K562 (cell line): Measurements from ENCODE around the gene MED29. TPM values are rescaled to one million over a fixed set of nuclear protein-coding genes. Genes with fewer than 3 reads are reported as not detected.

Experiments used
- ATAC-seq: fragments of 200-7000 bp; cut with Tn5 transposase; 3 replicates; pipeline ENCODE4 v1.9.1; 2020; ENCODE audit warnings: moderate library complexity
- BruUV-seq: library from RNA; stranded (reverse); fragments of 400-500 nt; replicated peaks from 2 replicates; lab custom pipeline; 2021; lab: Mats Ljungman, UMichigan
- CTCF ChIA-PET: fragments of 300-600 bp; formaldehyde crosslinking; extraction: SDS; loops from one replicate; lab custom pipeline; 2021; ENCODE audit warnings: low intra/inter-chr PET ratio; lab: Yijun Ruan, JAX
- POLR2A ChIA-PET: fragments of 300-600, 350-650 bp; sonication (Branson Sonifier 250); formaldehyde crosslinking; extraction: SDS; loops from one replicate; lab custom pipeline; 2021; ENCODE audit warnings: antibody characterized with exemption, inconsistent platforms; lab: Yijun Ruan, JAX
- DNase-seq, 4 experiments: peaks; one replicate each; pipeline versions ENCODE4 v3.0.0 to v3.0.0-alpha.2; 2011 to 2018; ENCODE audit warnings: low spot score in 3 of 4, mixed read lengths in 3 of 4; ENCODE audit errors: extremely low read depth in 1 of 4
- FAIRE-seq: peaks from 2 replicates; lab custom pipeline; 2011; peaks lifted over from hg19 to GRCh38; lab: Jason Lieb, UNC
- H2AFZ ChIP-seq: 2 replicates; pipeline ENCODE4 v1.6.0; 2011; ENCODE audit warnings: low read depth, low read length, control low read depth, inconsistent platforms
- H3K27ac ChIP-seq: fragments of 200-600 bp; 3 replicates; pipeline ENCODE4 v1.8.0; 2011; ENCODE audit warnings: low read depth, mild to moderate bottlenecking, control low read depth, inconsistent platforms, low read length, moderate library complexity, mixed read lengths; ENCODE audit errors: extremely low read depth
- H3K27me3 ChIP-seq, 2 experiments: fragments of 300-600 bp in 1 of 2; 2 replicates in 1 of 2; 3 replicates in 1 of 2; pipeline versions ENCODE4 v1.6.0 to v1.8.0; 2011; ENCODE audit warnings: inconsistent platforms in 2 of 2, low read length in 2 of 2, mild to moderate bottlenecking in 1 of 2, mixed read lengths in 1 of 2, moderate library complexity in 1 of 2; ENCODE audit not compliant: control insufficient read depth in 2 of 2, insufficient read depth in 2 of 2
- H3K36me3 ChIP-seq: fragments of 300-600 bp; 3 replicates; pipeline ENCODE4 v1.8.0; 2011; ENCODE audit warnings: mild to moderate bottlenecking, low read length, inconsistent platforms; ENCODE audit not compliant: control insufficient read depth, insufficient read depth
- H3K4me1 ChIP-seq, 2 experiments: fragments of 200-600 bp in 1 of 2; replicated peaks in 1 of 2; 2 replicates in 1 of 2; 3 replicates in 1 of 2; pipeline versions ENCODE4 v1.5.1 to v1.8.0; 2011; ENCODE audit warnings: inconsistent platforms in 2 of 2, low read length in 2 of 2, mild to moderate bottlenecking in 1 of 2, mixed read lengths in 1 of 2, moderate library complexity in 1 of 2; ENCODE audit not compliant: control insufficient read depth in 2 of 2, insufficient read depth in 2 of 2
- H3K4me2 ChIP-seq: 2 replicates; pipeline ENCODE4 v1.6.1; 2011; ENCODE audit warnings: low read length, control low read depth, inconsistent platforms, mixed read lengths; ENCODE audit not compliant: insufficient read depth
- H3K4me3 ChIP-seq: fragments of 200-600 bp; sonication (generic), shearing (Covaris generic); 2 replicates; pipeline ENCODE4 v1.5.1; 2016; ENCODE audit warnings: control low read depth, inconsistent platforms
- H3K79me2 ChIP-seq: fragments of 200-600 bp; 3 replicates; pipeline ENCODE4 v1.8.0; 2011; ENCODE audit warnings: low read length, inconsistent platforms; ENCODE audit not compliant: control insufficient read depth, insufficient read depth
- H3K9ac ChIP-seq, 2 experiments: 2 replicates each; pipeline versions ENCODE4 v1.6.0 to v1.6.1; 2011; ENCODE audit warnings: low read depth in 2 of 2, low read length in 2 of 2, control low read depth in 1 of 2, inconsistent platforms in 1 of 2, mild to moderate bottlenecking in 1 of 2, mixed read lengths in 1 of 2; ENCODE audit not compliant: insufficient read depth in 1 of 2
- H3K9me1 ChIP-seq: one replicate; pipeline ENCODE4 v1.6.0; 2011; ENCODE audit warnings: inconsistent platforms, mild to moderate bottlenecking, low read length, moderate library complexity; ENCODE audit not compliant: control insufficient read depth, insufficient read depth
- H3K9me3 ChIP-seq: replicated peaks from 2 replicates; pipeline ENCODE4 v1.5.1; 2011; ENCODE audit warnings: low read depth, low read length, inconsistent platforms; ENCODE audit not compliant: control insufficient read depth, insufficient read depth
- H4K20me1 ChIP-seq: replicated peaks from 2 replicates; pipeline ENCODE4 v1.6.1; 2011; ENCODE audit warnings: low read length, inconsistent platforms, mixed read lengths; ENCODE audit not compliant: control insufficient read depth, insufficient read depth
- CAMTA2 ChIP-seq: fragments of 250-450 bp; sonication (Bioruptor Pico); conservative IDR thresholded peaks from 2 replicates; pipeline ENCODE4 v1.5.1; 2022
- JUND ChIP-seq, 2 experiments: IDR thresholded peaks; 2 replicates in 1 of 2; 3 replicates in 1 of 2; pipeline ENCODE4 v1.6.1; 2011; ENCODE audit warnings: borderline replicate concordance in 2 of 2, low read depth in 2 of 2, low read length in 2 of 2, improper control_type of control experiment in 1 of 2, missing biosample characterization in 1 of 2, missing genetic modification characterization in 1 of 2, missing genetic modification reagents in 1 of 2
- MXI1 ChIP-seq: IDR thresholded peaks from 2 replicates; pipeline ENCODE4 v1.6.1; 2011; ENCODE audit warnings: low read depth, mild to moderate bottlenecking, improper control_type of control experiment, low read length
- PCBP1 ChIP-seq: fragments of 200-400 bp; formaldehyde crosslinking; IDR thresholded peaks from 2 replicates; pipeline ENCODE4 v1.6.1; 2018; ENCODE audit warnings: mild to moderate bottlenecking, low read depth, low read length; ENCODE audit not compliant: poor library complexity, severe bottlenecking
- TAL1 ChIP-seq: fragments of 450-650 bp; IDR thresholded peaks from 2 replicates; pipeline ENCODE4 v1.6.1; 2016; ENCODE audit warnings: mild to moderate bottlenecking
- TEAD4 ChIP-seq, 2 experiments: sonication (generic) in 1 of 2; formaldehyde crosslinking in 1 of 2; IDR thresholded peaks; 2 replicates each; pipeline versions ENCODE4 v1.6.1 to v1.8.0; 2012 to 2022; ENCODE audit warnings: borderline replicate concordance in 1 of 2, inconsistent platforms in 1 of 2, low read length in 1 of 2, mild to moderate bottlenecking in 1 of 2, missing genetic modification reagents in 1 of 2
- TRIM24 ChIP-seq, 2 experiments: fragments of 450-650 bp; IDR thresholded peaks; 2 replicates each; pipeline ENCODE4 v1.6.1; 2016
- ZBTB7A ChIP-seq: IDR thresholded peaks from 2 replicates; pipeline ENCODE4 v1.6.1; 2011; ENCODE audit warnings: low read depth, mild to moderate bottlenecking, low read length, moderate library complexity, borderline replicate concordance; ENCODE audit not compliant: control insufficient read depth
- ZFP36 ChIP-seq: fragments of 150-350 bp; IDR thresholded peaks from 2 replicates; pipeline ENCODE4 v1.6.1; 2018; ENCODE audit warnings: low read length, low read depth; ENCODE audit not compliant: partially characterized antibody
- ZNF41 ChIP-seq: fragments of 250-450 bp; sonication (Bioruptor Pico); conservative IDR thresholded peaks from 2 replicates; pipeline ENCODE4 v1.4.0; 2020; ENCODE audit warnings: mild to moderate bottlenecking
- WGBS: fragments of 100-300 bp; shearing (Covaris generic); methylation state at CpG from one replicate; pipeline ENCODE4 v1.1.6; 2016; ENCODE audit warnings: low coverage, mixed read lengths; ENCODE audit not compliant: insufficient coverage; ENCODE audit errors: missing lambda C conversion rate; 5-methylcytosine and 5-hydroxymethylcytosine counted together
- in situ Hi-C: fragments of 300-500 bp; cut with MboI; formaldehyde crosslinking; loops from 4 replicates; pipeline ENCODE4 v1.15.0; 2018; ENCODE audit warnings: inconsistent platforms, mixed read lengths
- intact Hi-C: fragments of 100-400 bp; cut with micrococcal nuclease; formaldehyde crosslinking; loops from 2 replicates; pipeline ENCODE4 v1.14.2; 2022
- polyA plus RNA-seq, 8 experiments: library from polyadenylated mRNA; depleted of rRNA in 4 of 8; stranded (reverse) in 5 of 8; unstranded in 3 of 8; fragments of >200 nt; fragmentation: Nextera tagmentation in 2 of 8; fragmentation: Illumina TruSeq in 1 of 8; extraction: Ambion mirVana in 2 of 8; extraction: Trizol in 1 of 8; gene quantifications; 2 replicates each; pipeline versions ENCODE4 v1.2.1 to v1.2.3, GENCODE V29; 2011 to 2014; ENCODE audit warnings: inconsistent platforms in 1 of 8, missing spikeins in 1 of 8
- total RNA-seq, 7 experiments: library from RNA; depleted of rRNA in 6 of 7; stranded (reverse); fragments of >200 nt in 6 of 7; fragmentation: Illumina TruSeq in 2 of 7; extraction: Trizol in 2 of 7; gene quantifications; 2 replicates each; pipeline versions ENCODE4 v1.2.1 to v1.2.3, GENCODE V29; 2011 to 2021; ENCODE audit warnings: low replicate concordance in 1 of 7
- TF ChIP-seq, protein P1 (sequence below): fragments of 450-650 bp; IDR thresholded peaks from 2 replicates; pipeline ENCODE4 v1.6.1; 2017; ENCODE audit warnings: antibody characterized with exemption, mild to moderate bottlenecking
- TF ChIP-seq, protein P2 (sequence below): fragments of 250-450 bp; sonication (Bioruptor Pico); IDR thresholded peaks from 2 replicates; pipeline ENCODE4 v1.4.0; 2020; ENCODE audit warnings: mild to moderate bottlenecking, moderate library complexity
- TF ChIP-seq, protein P3 (sequence below): sonication (generic); formaldehyde crosslinking; IDR thresholded peaks from 2 replicates; pipeline ENCODE4 v1.5.0; 2020; ENCODE audit warnings: missing genetic modification reagents

Gene MED29
- total and polyA plus RNA-seq, 9 of the 15 experiments (the other 6 are each of a cell fraction or from before 2014, with no cell fraction given), result 1.8 to 22.6 (median 12.4) TPM

DNA sequence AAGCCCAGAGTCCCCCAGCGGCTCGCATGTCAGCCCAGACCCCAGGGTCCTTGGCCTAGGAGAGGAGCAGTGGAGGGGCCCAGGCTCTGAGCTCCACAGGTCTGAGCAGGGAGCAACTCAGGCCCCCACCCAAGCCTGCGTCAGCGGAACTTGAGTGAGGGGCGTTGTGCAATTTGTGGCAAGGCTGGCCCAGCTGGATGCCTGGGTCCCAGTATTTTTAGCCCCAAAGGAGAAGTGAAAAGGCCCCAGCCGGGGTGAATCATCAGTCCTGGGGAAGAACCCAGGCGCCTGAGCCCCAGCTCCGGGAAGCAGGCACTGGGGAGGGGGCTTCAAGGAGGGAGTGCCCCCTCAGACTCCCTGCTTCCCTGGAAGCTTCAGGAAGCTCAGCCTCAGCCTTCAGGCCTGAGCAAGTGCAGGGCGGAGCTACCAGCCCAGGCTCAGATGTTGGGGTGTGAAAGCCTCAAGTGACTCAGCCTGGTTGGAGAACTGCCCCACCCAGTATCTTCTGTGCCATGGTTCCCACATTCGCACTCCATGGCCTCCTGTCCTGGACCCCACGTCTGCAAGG lies 7.2 kb downstream of the MED29 start:
- ChIA-PET POLR2A (interaction anchor here (0.5 to 1.8 kb wide), 16 partner anchors 8 to 532 kb away, joined by 3 to 12 read pairs (median 4); partner anchors contain the start of genes RPS16, SAMD4B, SUPT5H and TIMM50), CTCF (interaction anchor here (4.4 kb wide), 1 partner anchor 13 kb away, joined by 74 read pairs; the partner anchor contains the start of gene PLEKHG2)
- DNase-seq (peak in 2 of 4 experiments; percentile 60 to 77), ATAC-seq (peak; percentile 48), FAIRE-seq (peak; percentile 80)
- TSS peak; percentile 8 for BruUV-seq
- Histone ChIP-seq H4K20me1 (no peaks in the 10 kb centered on the region), H3K9ac (peak overlapping the region; percentile 33 to 74; a peak in 3 of 4 replicates), H3K9me3 (no peaks in the 10 kb centered on the region), H3K36me3 (peaks cover 24% of the 10 kb centered on the region; the same call in 2 of the 3 replicates), H3K27me3 (no peaks in the 10 kb centered on the region), H3K9me1 (peaks cover 3% of the 10 kb centered on the region), H3K4me1 (peaks cover 41 to 49% of the 10 kb centered on the region in 2 experiments), H3K27ac (peak overlapping the region; percentile 68), H2AFZ (no peak overlapping the region), H3K79me2 (peaks cover 5% of the 10 kb centered on the region; the same call in 2 of the 3 replicates), H3K4me3 (no peak overlapping the region), H3K4me2 (peak overlapping the region; percentile 52; the same call in 1 of the 2 replicates)
- intact Hi-C loops (no loop called here), in situ Hi-C loops (no loop called here)
- WGBS, result 63% methylated on average over 11 of the region's 11 CpGs
- TF ChIP-seq PCBP1 (no peak), JUND (IDR thresholded peaks at IDR 0.05; ENCODE audit: borderline replicate concordance, low read depth, low read length) (peak; percentile 58; the same call in 1 of the 2 replicates), JUND (tag; IDR thresholded peaks at IDR 0.05; ENCODE audit: borderline replicate concordance, low read depth, low read length) (no peak; the same call in 2 of the 3 replicates), ZNF41 (CRISPR knock-in tag) (no peak), TRIM24 (IDR thresholded peaks at IDR 0.05) (no peak), ZFP36 (no peak), MXI1 (no peak), TAL1 (no peak), TEAD4 (IDR thresholded peaks at IDR 0.05; ENCODE audit: low read length) (no peak), TEAD4 (CRISPR knock-in tag; IDR thresholded peaks at IDR 0.05; ENCODE audit: borderline replicate concordance) (no peak), CAMTA2 (CRISPR knock-in tag) (no peak), ZBTB7A (peak; percentile 64; the same call in 1 of the 2 replicates)
- TF ChIP-seq, protein P1, sequence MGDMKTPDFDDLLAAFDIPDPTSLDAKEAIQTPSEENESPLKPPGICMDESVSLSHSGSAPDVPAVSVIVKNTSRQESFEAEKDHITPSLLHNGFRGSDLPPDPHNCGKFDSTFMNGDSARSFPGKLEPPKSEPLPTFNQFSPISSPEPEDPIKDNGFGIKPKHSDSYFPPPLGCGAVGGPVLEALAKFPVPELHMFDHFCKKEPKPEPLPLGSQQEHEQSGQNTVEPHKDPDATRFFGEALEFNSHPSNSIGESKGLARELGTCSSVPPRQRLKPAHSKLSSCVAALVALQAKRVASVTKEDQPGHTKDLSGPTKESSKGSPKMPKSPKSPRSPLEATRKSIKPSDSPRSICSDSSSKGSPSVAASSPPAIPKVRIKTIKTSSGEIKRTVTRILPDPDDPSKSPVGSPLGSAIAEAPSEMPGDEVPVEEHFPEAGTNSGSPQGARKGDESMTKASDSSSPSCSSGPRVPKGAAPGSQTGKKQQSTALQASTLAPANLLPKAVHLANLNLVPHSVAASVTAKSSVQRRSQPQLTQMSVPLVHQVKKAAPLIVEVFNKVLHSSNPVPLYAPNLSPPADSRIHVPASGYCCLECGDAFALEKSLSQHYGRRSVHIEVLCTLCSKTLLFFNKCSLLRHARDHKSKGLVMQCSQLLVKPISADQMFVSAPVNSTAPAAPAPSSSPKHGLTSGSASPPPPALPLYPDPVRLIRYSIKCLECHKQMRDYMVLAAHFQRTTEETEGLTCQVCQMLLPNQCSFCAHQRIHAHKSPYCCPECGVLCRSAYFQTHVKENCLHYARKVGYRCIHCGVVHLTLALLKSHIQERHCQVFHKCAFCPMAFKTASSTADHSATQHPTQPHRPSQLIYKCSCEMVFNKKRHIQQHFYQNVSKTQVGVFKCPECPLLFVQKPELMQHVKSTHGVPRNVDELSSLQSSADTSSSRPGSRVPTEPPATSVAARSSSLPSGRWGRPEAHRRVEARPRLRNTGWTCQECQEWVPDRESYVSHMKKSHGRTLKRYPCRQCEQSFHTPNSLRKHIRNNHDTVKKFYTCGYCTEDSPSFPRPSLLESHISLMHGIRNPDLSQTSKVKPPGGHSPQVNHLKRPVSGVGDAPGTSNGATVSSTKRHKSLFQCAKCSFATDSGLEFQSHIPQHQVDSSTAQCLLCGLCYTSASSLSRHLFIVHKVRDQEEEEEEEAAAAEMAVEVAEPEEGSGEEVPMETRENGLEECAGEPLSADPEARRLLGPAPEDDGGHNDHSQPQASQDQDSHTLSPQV, result peak; percentile 64
- TF ChIP-seq, protein P2, sequence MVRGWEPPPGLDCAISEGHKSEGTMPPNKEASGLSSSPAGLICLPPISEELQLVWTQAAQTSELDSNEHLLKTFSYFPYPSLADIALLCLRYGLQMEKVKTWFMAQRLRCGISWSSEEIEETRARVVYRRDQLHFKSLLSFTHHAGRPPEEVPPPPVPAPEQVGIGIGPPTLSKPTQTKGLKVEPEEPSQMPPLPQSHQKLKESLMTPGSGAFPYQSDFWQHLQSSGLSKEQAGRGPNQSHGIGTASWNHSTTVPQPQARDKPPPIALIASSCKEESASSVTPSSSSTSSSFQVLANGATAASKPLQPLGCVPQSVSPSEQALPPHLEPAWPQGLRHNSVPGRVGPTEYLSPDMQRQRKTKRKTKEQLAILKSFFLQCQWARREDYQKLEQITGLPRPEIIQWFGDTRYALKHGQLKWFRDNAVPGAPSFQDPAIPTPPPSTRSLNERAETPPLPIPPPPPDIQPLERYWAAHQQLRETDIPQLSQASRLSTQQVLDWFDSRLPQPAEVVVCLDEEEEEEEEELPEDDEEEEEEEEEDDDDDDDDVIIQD (CRISPR knock-in tag), result no peak
- TF ChIP-seq, protein P3, sequence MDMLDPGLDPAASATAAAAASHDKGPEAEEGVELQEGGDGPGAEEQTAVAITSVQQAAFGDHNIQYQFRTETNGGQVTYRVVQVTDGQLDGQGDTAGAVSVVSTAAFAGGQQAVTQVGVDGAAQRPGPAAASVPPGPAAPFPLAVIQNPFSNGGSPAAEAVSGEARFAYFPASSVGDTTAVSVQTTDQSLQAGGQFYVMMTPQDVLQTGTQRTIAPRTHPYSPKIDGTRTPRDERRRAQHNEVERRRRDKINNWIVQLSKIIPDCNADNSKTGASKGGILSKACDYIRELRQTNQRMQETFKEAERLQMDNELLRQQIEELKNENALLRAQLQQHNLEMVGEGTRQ, result no peak
